GM18498 (cell line): ENCODE data around the gene ANP32A.

Experiments
- ATAC-seq: cut with Tn5 transposase; IDR thresholded peaks from one replicate; pipeline ENCODE4 v1.9.1; 2021; ENCODE audit warnings: mild to moderate bottlenecking, moderate library complexity; ENCODE audit not compliant: unreplicated experiment

The ANP32A gene

DNA sequence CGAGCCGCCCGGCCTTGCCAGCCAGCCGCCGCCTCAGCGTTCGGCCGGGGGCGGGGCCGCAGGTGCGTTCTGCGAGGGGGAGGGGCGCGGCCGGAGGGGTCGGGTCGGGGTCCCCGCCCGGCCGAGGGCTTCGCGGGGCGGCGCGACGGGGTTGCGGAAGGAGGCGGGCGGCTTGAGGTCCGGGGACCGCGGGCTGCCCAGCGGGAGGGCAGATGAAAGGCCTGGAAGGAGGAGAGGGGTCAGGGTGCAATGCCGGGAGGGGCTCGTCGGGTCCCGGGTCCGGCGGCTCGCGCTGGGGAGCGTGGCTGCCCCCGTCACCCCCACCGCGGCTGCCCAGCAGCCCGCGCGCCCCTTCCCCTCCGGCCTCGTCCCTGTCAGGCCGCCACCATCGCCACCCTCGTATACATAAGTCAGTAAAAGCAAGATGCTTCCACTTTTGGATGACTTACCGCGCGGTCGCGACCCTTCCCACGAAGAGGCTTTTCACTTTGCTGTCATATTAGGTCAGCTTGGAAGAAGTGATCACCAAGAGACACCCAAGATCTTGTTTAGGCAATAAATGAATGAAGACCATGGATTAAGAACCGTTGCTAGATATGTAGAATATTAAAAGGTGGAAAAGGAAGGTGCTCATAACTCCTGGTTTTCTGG lies 620 bp upstream of the ANP32A start:
- peak; percentile 23 for ATAC-seq

- ATAC-seq = no peak
Measured at GRCh38 chr15:68819495-68820294, 1.0 kb downstream of the ANP32A start.

- ATAC-seq = no peak
Measured at GRCh38 chr15:68818769-68819494, 1.8 kb downstream of the ANP32A start.

- peak; percentile 22 for ATAC-seq
Measured at GRCh38 chr15:68818066-68818768, 2.5 kb downstream of the ANP32A start.

DNA sequence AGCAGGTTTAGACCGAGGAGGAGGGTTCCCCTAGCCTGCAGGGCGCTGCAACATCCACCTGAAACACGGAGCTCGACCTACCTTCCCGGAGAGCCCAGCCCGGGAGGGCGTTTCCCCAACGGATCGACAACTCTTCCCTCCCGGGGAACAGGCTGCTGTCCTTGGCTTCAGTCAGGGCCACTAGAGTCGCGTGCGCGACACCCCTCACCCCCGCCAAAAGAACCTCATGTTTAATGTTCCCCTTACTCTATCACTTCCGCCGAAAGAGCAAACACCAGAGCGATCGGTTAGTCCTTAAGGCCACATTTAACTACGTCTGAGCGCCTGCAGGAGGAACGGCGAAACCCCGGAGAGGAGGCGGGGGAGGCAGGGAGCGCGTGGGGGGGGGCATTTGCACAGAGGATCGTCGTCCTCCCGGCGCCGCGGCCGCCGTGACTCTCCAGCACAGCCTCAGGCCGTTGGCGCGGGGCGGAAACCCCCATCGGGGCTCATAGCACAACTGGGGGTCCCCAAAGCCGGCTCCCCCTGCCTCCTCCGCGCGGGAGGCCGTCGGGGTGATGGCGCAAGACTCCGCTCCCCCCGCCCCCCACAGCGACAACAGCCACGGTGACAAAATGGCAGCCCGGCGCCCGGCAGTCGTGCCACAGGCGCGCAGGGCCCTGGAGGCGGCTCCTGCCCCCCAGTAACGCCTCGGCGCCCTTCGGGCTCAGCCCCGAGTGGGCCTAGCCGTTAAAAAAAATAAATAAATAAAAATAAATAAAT lies 3.2 kb downstream of the ANP32A start:
- peak; percentile 30 for ATAC-seq

GRCh38 chr15:68816795-68817303 lies 3.8 kb downstream of the ANP32A start:
- ATAC-seq = no peak

DNA sequence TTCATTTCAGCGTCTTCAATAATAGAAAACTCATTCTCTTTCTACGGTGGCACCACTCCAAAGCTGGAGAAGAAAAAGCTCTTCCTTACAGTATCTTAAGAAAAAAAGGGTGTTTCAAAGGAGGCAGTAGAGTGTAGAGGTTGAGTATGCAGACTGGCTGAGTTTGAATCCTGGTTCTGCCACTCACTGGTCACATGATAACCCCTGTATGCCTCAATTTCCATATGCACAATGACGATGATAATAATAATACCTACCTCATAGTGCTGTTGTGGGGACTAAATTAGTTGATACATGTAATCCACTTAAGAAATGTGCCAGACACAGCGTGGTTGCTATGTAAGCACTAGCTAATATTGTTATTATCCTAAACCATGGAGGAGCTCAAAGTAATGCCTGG lies 4.5 kb downstream of the ANP32A start:
- ATAC-seq = no peak

- ATAC-seq = no peak
Measured at GRCh38 chr15:68815598-68815997, 5.1 kb downstream of the ANP32A start.

DNA sequence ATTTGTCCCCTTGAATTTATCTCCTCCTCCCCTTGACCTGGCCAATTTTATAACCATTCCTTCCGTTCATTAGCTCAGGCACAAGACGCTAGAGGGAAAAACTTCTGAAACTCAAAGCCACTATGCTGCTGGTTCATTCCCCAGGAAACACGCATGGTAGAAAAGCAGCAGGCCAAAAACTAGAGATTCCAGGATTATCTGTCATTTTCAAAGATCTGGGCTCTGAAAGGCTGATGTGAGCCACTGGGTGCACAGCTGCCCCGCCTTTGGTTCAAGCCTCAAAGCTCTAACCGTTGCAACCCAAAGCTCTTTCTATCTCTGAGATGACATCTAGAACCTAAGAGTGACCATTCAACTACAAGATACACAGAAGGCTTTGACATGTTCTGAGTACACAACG lies 6.1 kb downstream of the ANP32A start:
- no peak for ATAC-seq

GRCh38 chr15:68812597-68813431 lies 7.9 kb downstream of the ANP32A start:
- ATAC-seq = no peak

GRCh38 chr15:68812069-68812468 lies 8.6 kb downstream of the ANP32A start:
- ATAC-seq = no peak

DNA sequence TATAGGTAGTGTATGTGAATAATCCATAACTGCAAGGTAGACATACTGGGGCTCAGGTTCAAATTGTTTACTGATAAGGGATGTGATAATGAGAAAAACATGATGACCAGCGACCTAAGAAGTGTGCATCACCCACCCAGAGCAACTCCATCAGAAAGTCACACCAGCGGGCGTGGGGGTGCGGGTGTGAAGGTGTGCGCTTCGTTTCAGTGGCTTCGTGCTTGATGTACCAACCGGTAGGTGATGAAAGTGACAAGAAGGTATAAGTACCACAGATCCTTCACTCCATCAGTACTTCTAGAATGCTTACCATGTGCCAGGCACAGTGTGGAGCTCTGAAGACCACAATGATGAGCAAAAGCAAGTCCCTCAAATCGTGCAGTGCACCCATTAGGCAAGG lies 11.2 kb downstream of the ANP32A start:
- no peak for ATAC-seq

DNA sequence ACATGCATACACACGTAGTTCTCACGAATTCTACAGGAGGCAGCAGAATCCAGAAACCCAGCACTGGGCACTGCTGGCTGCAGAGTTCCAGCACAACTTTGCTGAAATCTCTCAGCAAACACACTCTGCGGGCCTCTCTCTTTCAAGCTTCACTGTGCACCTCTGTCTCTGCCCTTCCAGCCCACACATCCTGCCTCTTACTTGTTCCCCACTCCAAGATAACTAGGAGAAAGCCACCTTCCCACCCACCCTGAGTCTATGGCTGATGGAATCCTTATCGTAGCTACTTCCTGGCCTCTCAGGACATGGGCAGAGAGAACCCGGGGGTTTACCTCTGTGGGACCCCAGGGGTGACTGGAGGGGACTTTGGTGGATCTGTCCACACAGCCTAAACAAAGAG lies 11.9 kb downstream of the ANP32A start:
- no peak for ATAC-seq

- no peak for ATAC-seq
Measured at GRCh38 chr15:68808091-68808490, 12.6 kb downstream of the ANP32A start.

DNA sequence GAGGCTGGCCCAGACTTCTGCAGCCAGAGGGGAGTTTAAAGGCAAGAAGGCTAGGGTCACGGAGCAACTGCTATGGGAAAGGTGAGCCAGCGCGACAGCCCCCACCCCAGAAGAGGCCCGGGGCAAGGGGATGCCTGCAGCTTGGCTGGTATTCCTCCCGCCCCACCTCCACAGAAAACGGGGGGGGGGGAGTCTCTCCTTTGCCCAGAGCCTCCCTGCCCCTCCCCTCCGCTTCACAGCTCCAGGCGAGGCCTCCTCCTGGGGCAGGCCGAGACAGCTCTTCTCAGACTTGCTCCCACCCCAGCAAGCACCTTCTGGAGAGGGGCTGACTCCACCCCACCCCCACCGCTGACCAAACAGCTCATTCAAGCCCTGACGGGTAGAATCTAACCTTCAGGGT lies 13.4 kb downstream of the ANP32A start:
- ATAC-seq = no peak

DNA sequence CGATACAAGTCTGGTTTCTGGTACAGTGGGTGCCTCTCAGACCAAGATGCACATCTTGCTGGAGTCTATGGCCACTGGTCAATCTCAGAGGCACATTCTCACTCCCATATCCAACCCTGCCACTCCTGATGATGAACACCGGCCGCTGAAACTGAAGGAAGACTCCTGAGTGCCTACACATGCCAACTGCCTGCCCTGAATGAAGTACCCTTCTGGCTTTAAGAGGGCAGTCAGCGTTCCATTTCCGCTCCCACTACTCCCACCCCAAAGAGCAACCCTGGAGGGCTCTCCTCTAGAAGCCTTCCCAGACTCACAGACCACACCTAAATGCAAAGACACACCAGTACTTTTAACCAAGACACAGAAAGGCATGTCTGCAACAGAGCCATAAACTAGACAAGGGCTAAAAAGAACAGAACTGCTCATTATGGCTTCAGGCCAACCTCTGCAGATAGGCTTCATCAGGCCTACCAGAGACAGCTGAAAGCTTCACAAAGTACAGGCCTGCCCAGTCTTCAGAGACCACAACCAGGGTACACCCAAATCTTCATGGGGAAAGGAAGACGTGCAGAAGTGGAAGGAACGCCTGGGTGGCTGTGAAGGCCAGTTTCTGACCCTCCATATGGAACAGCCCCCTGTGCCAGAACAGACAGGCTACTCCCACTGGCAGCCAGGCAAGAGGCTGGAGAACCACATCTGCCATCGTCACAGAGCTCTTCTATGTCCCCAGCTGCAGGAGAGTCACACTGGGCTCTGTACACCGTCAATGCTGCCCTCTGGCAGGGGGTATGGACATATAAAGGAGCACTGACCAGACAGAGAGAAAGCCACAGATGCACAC lies 14.3 kb downstream of the ANP32A start:
- no peak for ATAC-seq

DNA sequence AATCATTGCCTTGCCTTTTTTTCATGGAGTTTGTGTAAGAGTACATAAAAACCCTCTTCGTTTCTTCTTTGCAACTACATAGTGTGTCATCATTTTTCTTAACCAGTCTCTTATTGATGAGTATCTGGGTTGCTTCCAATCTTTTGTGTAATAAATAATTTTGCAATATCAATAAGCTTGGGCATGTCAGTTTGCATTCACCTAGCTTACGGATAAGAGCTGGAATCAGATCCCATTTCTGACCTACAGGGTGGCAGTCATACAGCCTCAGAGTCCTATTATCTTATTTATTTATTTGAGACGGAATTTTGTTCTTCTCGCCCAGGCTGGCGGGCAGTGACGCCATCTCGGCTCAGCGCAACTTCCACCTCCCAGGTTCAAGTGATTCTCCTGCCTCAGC lies 18.3 kb downstream of the ANP32A start:
- no peak for ATAC-seq

DNA sequence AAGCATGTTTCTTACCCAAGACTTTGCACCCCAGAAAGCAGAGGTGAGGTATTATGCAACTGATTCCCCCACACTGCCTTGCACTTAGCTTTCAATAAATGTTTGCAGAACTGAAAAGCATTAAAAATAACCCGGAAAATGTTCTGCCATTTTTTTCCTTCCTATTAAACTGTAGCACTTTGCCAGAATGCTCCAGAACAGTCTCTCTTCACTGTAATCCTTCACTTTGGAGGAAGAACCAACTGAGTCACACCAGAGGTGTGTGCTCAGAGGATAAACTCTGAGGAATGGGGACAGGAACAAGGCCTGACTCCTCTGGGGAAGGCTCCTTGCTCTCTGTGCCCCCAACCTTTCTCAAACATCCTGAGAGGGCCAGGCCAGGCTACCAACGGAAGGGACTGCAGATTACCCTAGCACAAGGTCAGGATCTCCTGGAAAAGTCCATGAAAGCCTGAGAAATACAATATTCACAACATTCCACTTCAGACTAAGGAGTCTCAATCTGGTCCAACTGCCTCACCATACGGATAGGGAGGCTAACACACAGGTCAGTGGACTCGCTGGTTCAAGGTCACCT lies 19.0 kb downstream of the ANP32A start:
- no peak for ATAC-seq
